T-helper 1 cell treated with Interleukin-12 subunit alpha and Interleukin-12 subunit beta and Interleukin-4 antibody, amounts not matched to agents 30 ng/mL and 1 ng/mL, for 36 hours (primary cell): ENCODE data around the gene IQCN. TPM values are rescaled to one million over a fixed set of nuclear protein-coding genes. Genes with fewer than 3 reads are reported as not detected.

Experiments used
- intact Hi-C: fragments of 100-400 bp; cut with micrococcal nuclease; formaldehyde crosslinking; loops from one replicate; pipeline ENCODE4 v1.15.1; 2024
- total RNA-seq: library from RNA; stranded (reverse); gene quantifications from 2 replicates; pipeline ENCODE4 v1.2.3, GENCODE V29; 2022

The IQCN gene
- total RNA-seq, 1 donor from 2014 or later: 4.6 TPM

- intact Hi-C loops: no loop called here
Measured at GRCh38 chr19:18270326-18270725, 3.9 kb downstream of the IQCN start.

DNA sequence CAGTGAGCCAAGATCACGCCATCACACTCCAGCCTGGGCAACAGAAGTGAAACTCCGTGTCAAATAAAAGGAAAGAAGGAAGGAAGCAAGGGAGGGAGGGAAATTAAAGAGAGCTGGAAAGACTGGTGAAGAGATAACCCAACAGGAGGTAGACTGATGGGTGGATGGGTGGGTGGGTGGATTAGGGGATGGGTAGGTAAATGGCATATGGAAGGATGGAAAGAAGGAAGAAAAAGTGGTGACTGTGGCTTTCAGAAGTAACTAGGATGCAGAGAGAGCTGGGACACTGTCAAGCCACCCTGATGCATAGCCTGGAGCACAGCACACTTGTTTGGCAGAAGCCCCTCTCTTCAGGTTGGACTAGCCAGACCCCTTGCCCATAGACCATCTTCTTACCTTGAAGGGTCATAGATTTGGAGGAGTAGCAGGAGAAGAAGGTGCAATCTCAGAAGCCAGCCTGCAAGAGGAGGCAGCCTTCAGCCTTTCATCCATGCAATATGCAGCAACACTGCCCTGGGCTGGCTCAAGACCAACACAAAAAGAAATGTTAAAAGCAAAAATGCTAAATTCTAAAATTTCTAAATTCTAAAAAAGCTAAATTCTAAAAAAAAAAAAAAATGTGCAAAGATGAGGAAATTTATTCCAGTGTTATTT is 5.1 kb downstream of the IQCN start:
- intact Hi-C loops: no loop called here

- intact Hi-C loops: no loop called here
Measured at GRCh38 chr19:18266771-18267686, 7.2 kb downstream of the IQCN start.

DNA sequence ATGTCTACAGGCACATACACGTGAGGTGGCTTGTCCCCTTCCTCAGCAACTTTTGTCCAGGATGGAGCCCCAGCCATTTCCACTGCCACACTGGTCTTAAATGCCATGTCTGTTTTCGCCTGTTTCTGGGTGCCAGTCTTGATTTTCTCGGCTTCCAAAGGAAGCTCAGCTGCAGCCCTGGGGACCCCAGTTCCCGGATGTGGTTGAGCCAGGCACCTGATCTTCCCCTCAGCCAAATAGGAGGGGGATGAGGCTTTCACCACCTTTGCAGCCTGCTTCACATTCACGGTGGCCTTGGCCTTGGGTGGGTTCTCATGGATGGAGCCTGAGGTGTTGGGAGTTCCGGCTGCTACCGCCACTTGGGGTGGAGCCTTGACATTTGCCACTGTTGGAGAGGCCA is 8.7 kb downstream of the IQCN start:
- intact Hi-C loops: no loop called here

- intact Hi-C loops: no loop called here
Measured at GRCh38 chr19:18264971-18265540, 9.2 kb downstream of the IQCN start.

- intact Hi-C loops: no loop called here
Measured at GRCh38 chr19:18264137-18264854, 10.0 kb downstream of the IQCN start.

DNA sequence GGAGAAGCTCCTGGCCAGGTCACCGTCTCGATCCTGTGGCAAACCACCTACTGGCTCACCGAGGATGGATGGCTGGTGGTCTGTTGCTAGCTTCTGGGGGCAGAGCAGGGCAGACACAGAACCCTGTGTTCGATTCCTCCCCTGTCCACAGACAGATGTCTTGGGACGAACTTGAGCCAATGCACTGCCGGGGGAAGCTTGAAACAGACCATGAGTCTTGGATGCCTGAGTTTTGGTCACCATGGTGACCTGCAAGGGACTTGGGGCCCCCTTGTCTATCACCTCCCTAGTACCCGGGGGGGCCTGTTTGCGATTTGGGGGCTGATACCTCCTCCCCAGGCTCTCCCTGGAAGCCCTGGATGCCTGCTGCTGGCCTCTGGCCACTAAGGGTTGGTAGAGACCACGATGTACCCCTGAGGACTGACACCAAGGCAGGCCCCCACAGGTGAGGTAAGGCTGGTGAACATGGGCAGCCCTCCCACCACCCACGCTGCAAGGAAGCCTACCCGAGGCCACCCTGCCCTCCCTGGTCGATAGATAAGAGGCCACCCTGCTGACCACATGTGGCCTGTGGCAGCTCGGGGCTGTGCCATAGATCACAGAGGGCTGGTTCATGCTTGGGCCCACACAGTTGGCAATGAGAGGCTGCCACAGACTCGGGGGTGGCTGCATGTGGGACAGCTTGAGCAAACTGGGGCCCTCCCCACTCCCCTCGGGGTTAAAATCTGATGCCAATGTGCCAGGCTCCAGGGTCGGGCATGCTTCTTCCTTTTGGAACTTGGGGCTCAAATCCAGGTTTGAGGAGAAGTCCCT is 10.7 kb downstream of the IQCN start:
- intact Hi-C loops: no loop called here

DNA sequence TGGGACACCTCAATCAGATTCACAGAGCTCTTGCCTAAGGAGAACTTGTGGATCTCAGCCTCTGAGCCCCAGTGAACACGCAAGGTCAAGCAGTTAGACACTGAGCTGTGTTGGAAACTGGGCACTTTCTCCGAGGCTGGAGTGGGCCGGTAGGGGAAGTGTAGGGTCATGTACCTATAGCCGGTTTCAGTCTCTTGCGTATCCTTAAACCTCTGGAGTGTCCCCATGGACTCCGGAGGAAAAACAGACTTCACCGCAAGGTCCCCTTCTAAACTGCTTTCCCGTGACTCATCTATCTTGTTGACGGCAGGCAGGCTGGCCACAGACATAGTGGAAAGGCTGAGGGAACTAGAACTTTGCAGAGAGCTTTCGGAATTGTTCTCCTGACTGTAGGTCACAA is 11.3 kb downstream of the IQCN start:
- intact Hi-C loops: no loop called here

DNA sequence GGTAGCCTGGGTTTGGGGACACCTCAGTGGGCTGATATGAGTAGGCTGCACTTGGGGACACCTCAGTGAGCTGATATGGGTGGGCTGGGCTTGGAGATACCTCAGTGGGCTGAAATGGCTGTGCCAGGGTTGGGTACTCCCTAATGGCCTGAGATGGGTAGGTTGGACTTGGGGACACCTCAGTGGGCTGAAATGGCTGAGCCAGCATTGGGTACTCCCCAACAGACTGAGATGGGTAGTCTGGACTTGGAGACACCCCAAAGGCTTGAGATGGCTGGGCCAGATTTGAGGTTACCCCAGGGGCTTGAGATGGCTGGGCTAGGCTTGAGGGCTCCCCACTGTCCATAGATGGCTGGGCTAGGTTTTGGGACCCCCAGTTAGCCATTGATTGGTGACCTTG is 12.1 kb downstream of the IQCN start:
- intact Hi-C loops: no loop called here

DNA sequence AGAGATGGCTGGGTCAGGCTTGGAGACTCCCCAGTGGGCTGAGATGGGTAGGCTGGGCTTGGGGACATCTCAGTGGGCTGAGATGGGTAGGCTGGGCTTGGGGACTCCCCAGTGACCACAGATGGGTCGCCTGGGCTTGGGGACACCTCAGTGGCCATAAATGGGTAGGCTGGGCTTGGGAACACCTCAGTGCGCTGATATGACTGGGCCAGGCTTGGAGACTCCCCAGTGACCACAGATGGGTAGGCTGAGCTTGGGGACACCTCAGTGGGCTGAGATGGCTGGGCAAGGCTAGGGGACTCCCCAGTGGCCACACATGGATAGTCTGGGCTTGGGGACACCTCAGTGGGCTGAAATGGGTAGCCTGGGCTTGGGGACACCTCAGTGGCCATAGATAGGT is 12.8 kb downstream of the IQCN start:
- intact Hi-C loops: no loop called here

DNA sequence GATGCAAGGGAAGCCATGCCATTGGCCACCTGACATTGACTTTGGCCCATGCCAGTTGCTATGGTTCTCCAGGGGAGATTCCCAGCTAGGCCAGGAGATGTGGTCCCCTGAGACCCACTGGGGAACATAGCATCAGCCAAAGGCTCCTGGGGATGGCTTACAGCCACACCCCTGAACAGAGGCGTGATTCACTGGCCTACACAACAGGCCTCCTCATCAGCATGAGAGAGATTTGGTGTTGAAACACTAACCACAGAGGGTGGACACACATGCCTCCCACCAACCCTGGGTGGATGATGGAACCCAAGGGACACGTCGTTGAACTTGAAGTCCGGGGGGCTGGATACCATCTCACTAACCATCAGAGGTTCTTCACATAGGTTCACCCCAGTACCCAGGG is 14.4 kb downstream of the IQCN start:
- intact Hi-C loops: no loop called here

DNA sequence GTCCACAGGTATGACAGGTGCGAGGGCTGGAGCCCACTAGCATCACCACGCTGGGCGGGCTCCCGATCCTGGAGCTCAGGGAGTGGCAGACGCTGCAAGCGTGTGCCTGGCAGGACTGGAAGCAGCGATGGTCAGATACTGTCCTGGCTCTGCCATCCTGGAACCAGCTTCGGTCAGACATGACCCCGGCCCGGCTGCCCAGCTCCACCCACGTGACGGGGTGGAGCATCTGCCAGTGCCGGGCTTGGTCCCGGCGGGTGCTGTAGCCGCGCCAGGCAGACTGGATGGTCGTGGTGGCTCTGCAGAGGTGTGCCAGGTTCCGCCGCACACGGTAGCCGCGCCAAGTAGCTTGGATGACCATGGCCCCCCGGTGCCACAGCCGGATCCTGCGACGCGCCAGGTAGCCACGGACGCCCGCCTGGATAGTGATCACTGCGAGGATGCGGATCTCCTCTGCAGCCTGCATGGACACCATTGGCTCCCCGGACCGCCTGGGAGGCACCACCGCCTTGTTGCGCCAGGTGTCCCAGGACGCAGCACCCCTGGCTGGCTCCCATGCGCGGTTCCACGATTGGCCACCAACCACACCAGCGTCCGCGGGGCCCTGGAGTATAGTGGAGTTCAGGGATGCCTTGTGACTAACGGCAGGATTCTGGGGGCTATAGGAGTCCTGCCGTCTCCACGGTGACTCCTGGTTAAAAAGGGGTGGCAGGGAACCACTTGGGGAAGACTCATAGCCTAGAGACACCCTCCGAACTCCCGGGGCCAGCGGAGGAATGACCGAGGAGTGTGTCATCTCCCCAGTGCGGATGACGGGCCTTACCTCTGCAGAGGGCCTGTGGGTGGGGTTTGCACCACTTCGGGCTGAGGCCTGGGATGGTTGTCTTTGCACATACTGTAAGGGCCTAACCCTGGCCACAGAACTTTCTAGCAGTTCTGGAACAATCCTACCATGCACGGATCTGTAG is 16.5 kb downstream of the IQCN start:
- intact Hi-C loops: no loop called here

- intact Hi-C loops: loop anchor here (5.0 kb wide), 1 partner anchor 193 kb away; no protein-coding TSS in a partner anchor
Measured at GRCh38 chr19:18254546-18255503, 19.4 kb downstream of the IQCN start.

- intact Hi-C loops: loop anchor here (2.0 to 5.0 kb wide), 2 partner anchors 191 to 245 kb away; partner anchors contain the start of gene ARRDC2
Measured at GRCh38 chr19:18253716-18254115, 20.5 kb downstream of the IQCN start.

DNA sequence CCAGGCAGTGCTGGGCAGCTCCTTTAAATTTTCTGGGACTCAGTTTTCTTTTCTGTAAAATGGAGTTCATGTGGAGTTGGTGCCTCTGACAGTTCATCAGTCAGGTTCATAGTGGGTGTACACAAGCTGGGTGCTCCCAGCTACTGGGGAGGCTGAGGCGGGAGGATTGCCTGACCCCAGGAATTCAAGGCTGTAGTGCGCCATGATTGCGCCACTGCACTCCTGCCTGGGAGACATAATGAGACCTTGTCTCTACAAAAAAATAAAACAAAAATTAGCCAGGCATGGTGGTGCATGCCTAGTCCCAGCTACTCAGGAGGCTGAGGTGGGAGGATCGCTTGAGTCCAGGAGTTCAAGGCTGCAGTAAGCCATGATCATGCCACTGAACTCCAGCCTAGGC is 21.1 kb downstream of the IQCN start:
- intact Hi-C loops: loop anchor here (2.0 to 5.0 kb wide), 2 partner anchors 191 to 244 kb away; partner anchors contain the start of gene ARRDC2

GRCh38 chr19:18252370-18252717 is 21.9 kb downstream of the IQCN start:
- intact Hi-C loops: loop anchor here (1.0 to 5.0 kb wide), 4 partner anchors 25 to 244 kb away; partner anchors contain the start of gene ARRDC2

- intact Hi-C loops: loop anchor here (1.0 to 5.0 kb wide), 8 partner anchors 24 to 243 kb away; partner anchors contain the start of genes ARRDC2 and RAB3A
Measured at GRCh38 chr19:18251587-18252369, 22.5 kb downstream of the IQCN start.
